ENCODE measurements around the gene EPS15.

- TF ChIP-seq, protein P1, sequence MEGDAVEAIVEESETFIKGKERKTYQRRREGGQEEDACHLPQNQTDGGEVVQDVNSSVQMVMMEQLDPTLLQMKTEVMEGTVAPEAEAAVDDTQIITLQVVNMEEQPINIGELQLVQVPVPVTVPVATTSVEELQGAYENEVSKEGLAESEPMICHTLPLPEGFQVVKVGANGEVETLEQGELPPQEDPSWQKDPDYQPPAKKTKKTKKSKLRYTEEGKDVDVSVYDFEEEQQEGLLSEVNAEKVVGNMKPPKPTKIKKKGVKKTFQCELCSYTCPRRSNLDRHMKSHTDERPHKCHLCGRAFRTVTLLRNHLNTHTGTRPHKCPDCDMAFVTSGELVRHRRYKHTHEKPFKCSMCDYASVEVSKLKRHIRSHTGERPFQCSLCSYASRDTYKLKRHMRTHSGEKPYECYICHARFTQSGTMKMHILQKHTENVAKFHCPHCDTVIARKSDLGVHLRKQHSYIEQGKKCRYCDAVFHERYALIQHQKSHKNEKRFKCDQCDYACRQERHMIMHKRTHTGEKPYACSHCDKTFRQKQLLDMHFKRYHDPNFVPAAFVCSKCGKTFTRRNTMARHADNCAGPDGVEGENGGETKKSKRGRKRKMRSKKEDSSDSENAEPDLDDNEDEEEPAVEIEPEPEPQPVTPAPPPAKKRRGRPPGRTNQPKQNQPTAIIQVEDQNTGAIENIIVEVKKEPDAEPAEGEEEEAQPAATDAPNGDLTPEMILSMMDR (conservative IDR thresholded peaks at IDR 0.05 in 1 of 2, IDR thresholded peaks at IDR 0.05 in 1 of 2; ENCODE audit: extremely low read depth in 1 of 2, insufficient read depth in 1 of 2, low read depth in 1 of 2, low read length in 2 of 2), result no peak
- TF ChIP-seq EZH2 (IDR thresholded peaks at IDR 0.05; ENCODE audit: borderline replicate concordance, low read length), result no peak
Measured at GRCh38 chr1:51515982-51516648, 3.0 kb downstream of the EPS15 start.

All from mammary epithelial cell (primary cell).